Neural progenitor cell (in vitro differentiated cells): ENCODE data around the gene SCD.

Source experiments
- CTCF ChIP-seq: fragments of 200-600 bp; sonication (generic); IDR thresholded peaks from 2 replicates; pipeline ENCODE4 v1.5.1; 2017; ENCODE audit warnings: antibody characterized with exemption, mild to moderate bottlenecking
- EZH2phosphoT487 ChIP-seq: fragments of 200-600 bp; sonication (generic); IDR thresholded peaks from 2 replicates; pipeline ENCODE4 v1.6.1; 2017; ENCODE audit warnings: antibody characterized with exemption

GRCh38 chr10:100413173-100413572 lies 66.1 kb downstream of the SCD start:
- TF ChIP-seq CTCF, result no peak
- TF ChIP-seq EZH2phosphoT487, result no peak
